WI38 (cell line): ENCODE measurements around the gene PSME3IP1.
A peak's percentile ranks its signal among the peaks of the same experiment; 100 is the strongest.

Source experiments
- H3K4me3 ChIP-seq: 2 replicates; pipeline ENCODE4 v1.5.1; 2011; ENCODE audit warnings: low read depth, mild to moderate bottlenecking, control low read depth, low read length
- TF ChIP-seq, protein P1 (sequence below): IDR thresholded peaks from 2 replicates; pipeline ENCODE4 v1.5.1; 2012; ENCODE audit warnings: low read depth, mild to moderate bottlenecking, control low read depth, low read length

Gene PSME3IP1

DNA sequence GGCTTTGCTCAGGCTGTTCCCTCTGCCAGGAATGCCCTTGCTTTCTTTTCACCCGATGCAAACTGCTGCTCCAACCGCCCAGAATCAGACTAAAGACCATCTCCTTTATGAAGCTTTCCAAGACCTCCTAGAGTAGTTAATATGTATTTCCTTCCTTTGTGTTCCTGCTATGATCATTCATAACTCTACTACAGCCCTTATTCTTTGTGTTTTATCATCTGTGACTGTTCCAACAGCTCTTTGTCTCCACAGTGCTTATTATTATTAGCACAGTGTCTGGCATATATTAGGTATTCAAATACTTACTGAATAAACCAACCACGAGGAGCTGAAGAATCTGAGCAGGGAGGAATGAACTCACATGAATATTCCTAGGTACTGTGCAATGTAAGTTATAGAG, 7.6 kb downstream of the PSME3IP1 start:
- TF ChIP-seq, protein P1, sequence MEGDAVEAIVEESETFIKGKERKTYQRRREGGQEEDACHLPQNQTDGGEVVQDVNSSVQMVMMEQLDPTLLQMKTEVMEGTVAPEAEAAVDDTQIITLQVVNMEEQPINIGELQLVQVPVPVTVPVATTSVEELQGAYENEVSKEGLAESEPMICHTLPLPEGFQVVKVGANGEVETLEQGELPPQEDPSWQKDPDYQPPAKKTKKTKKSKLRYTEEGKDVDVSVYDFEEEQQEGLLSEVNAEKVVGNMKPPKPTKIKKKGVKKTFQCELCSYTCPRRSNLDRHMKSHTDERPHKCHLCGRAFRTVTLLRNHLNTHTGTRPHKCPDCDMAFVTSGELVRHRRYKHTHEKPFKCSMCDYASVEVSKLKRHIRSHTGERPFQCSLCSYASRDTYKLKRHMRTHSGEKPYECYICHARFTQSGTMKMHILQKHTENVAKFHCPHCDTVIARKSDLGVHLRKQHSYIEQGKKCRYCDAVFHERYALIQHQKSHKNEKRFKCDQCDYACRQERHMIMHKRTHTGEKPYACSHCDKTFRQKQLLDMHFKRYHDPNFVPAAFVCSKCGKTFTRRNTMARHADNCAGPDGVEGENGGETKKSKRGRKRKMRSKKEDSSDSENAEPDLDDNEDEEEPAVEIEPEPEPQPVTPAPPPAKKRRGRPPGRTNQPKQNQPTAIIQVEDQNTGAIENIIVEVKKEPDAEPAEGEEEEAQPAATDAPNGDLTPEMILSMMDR, result no peak
- H3K4me3 ChIP-seq, result no peak overlapping the region

DNA sequence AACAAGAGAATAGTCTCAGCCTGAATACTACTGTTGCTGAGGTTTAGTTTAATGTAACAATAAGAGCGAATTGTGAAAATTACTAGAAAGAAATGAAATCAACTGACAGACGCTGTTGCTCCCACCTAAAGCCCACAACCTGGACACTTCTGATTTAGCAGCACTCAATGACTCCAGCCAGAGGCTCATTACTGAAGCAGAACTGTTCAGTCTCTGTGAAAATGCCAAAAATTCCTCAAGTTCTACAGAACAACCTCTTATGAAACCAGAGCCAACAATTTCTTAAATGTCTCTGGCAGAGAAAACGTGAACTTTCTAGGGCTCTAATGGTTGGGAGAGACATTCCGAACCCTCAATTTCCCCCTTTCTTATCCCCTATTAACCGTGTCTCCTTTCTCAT, 9.9 kb downstream of the PSME3IP1 start:
- no peak overlapping the region for H3K4me3 ChIP-seq
- TF ChIP-seq, protein P1, result no peak

DNA sequence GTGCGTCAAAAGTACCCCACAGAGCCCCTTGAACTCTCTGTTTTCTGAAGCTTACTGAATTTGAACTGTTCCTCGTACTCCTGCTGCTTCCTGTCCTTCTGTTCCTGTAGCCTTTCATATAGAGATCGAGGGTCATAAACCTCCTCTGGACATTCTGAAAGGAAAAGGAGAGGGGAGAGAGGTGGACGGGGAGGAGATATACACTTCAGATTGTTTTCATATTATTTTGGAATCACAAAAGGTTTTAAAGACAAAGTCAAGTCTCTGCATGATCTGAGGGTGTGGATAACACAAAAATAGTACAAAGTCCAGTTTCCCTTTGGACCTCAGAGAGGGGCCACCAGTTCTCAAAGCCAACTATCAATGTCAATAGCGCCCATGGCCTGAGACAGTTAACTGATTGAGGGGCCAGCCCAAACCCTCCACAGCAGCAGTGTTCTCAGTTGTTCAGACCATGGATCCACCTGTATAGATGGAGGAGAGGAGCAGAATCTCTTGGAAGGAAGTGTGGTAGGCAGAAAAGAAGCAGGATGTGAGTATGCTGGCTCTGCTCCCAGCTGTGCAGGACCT, 13.0 kb downstream of the PSME3IP1 start:
- TF ChIP-seq, protein P1, result no peak

DNA sequence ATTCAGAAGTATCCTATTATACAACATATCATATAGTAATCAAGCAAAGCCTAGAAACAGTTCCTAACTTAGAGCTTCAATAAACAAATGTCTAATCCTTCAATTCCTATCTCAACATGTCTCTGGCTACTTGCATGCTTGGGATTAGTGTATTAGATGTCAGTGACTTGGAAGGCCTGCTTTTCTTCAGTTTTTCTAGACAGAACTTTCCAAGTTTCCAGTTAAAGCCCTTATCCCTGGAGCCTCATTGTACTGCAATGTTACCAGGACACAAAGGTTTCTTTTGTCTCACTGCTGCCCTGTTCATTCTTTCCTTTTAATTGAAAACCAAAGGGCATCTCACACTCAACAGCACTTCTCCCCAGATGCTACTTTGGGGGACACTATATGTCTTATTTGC, 16.5 kb downstream of the PSME3IP1 start:
- TF ChIP-seq, protein P1, result no peak
- H3K4me3 ChIP-seq, result no peak overlapping the region

More for the DNA sequence above, 13.0 kb downstream of the PSME3IP1 start:
- no peak overlapping the region for H3K4me3 ChIP-seq

DNA sequence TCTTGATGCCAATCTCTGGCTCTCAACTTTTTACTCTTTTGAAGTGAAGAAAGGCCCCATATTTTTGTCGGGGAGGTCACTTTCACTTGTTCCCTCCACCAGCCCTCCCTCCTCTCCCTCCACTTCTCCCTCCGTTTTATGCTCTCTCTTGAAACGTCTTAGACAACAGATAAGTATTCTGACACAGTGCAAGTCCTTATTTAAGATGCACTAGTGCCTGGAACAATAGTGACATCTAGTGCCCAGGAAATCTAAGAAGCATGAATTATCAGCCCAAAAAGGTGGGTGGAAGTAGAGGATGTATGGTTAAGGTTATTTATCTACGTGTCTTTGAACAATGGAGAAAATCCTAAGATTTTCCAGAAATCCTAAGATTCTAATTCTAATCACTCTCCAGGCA, 17.9 kb downstream of the PSME3IP1 start:
- TF ChIP-seq, protein P1, result peak; percentile 33; the same call in 1 of the 2 replicates
- no peak overlapping the region for H3K4me3 ChIP-seq

DNA sequence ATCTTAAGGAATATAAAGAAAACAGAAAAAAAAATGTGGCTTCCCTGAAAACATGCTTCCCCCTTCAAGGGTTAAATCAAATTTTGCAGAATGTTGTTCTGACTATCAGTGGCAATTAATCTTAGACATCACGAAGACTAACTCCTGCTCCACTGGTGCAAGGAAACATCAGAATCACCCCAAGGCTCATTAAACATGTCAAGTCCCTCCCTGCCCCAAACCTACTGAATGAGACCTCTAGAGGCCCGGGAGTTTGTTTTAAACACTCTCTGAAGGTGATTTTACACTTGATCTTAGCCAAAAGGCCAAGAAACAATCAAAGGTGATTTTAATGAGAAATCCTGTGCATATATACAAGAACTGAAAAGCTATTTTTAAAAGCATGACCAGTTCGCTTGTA, 18.3 kb downstream of the PSME3IP1 start:
- no peak overlapping the region for H3K4me3 ChIP-seq
- TF ChIP-seq, protein P1, result no peak

DNA sequence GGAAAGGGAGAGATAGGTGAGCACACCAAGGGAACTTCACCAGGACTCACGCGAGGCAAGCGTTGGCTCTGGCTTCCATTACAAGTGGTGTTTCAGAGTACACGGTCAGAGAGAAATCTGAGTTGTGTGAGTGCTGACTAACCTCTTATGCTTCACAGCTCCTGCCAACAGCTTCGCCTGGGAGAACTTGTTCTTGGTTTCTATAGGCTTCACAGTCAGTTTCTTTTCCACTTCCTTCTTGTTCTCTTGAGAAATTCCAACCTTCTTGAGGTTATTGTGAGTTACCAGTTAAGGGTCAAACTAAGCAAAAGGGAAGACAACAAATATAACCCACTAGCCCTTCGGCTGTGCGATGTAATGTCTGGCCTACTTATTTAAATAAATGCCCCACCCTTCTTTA, 18.9 kb downstream of the PSME3IP1 start:
- TF ChIP-seq, protein P1, result no peak
- H3K4me3 ChIP-seq, result no peak overlapping the region
